ENCODE results near the gene CDIP1.

DNA sequence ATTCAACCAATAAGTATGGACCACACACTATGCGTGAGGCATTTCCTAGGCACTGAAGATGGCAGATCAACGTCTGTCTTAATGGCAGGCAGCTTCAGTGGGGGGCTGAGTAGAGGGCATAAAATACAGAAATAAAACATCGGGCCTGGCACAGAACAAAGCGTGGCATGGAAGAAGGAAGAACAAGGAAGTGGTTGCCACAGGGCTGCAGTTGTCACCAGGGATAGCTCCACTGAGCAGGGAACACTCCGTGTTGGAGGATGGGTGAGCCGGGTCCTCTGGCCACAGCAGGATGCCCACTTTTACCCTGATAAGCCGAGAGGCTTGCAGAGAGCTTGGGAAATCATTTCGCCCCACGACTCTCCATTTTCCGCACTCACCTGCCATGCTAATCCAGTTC lies 6.3 kb downstream of the CDIP1 start:
- TF ChIP-seq EP300 (IDR thresholded peaks at IDR 0.05): no peak
- TF ChIP-seq, protein P1, sequence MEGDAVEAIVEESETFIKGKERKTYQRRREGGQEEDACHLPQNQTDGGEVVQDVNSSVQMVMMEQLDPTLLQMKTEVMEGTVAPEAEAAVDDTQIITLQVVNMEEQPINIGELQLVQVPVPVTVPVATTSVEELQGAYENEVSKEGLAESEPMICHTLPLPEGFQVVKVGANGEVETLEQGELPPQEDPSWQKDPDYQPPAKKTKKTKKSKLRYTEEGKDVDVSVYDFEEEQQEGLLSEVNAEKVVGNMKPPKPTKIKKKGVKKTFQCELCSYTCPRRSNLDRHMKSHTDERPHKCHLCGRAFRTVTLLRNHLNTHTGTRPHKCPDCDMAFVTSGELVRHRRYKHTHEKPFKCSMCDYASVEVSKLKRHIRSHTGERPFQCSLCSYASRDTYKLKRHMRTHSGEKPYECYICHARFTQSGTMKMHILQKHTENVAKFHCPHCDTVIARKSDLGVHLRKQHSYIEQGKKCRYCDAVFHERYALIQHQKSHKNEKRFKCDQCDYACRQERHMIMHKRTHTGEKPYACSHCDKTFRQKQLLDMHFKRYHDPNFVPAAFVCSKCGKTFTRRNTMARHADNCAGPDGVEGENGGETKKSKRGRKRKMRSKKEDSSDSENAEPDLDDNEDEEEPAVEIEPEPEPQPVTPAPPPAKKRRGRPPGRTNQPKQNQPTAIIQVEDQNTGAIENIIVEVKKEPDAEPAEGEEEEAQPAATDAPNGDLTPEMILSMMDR (IDR thresholded peaks at IDR 0.05): no peak
- no peak for TF ChIP-seq POLR2A (IDR thresholded peaks at IDR 0.05)
